GM12872 (cell line): Measurements from ENCODE around the gene PHYKPL.

Experiments
- TF ChIP-seq, protein P1 (sequence below): IDR thresholded peaks from 3 replicates; pipeline ENCODE4 v1.5.1; 2011; ENCODE audit warnings: low read depth, mild to moderate bottlenecking, low read length, moderate library complexity; ENCODE audit not compliant: insufficient read depth

Gene PHYKPL

DNA sequence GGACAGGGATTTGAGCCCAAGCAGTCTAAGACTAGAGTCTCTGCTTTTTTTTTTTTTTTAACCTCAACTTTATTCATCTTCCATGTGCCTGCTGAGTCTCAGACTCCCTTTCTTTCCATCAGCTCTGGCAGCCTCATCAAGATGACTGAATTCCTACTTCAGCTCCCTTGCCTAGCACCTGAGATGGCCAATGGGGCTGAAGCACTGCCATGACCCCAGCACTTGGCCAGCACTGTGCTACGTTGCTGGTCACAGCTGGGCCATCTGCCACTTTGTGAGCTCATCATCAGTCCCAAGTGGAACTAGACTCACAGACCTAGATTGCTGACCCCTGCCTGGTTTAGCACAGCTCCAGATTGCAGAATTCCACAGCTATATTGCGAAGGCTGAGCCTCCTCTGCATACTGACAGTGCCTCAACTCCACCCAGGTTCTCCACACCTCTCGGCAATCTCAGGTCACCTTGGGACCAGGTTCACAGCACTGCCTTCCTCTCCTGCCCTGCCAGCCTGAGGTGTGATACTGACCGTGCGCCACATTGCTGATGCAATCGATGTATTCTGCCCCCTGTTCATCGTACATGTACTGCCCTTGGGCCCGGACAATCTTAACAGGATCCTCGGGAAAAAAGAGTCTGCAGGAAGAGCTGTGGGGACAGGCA is 1.6 kb downstream of the PHYKPL start:
- TF ChIP-seq, protein P1, sequence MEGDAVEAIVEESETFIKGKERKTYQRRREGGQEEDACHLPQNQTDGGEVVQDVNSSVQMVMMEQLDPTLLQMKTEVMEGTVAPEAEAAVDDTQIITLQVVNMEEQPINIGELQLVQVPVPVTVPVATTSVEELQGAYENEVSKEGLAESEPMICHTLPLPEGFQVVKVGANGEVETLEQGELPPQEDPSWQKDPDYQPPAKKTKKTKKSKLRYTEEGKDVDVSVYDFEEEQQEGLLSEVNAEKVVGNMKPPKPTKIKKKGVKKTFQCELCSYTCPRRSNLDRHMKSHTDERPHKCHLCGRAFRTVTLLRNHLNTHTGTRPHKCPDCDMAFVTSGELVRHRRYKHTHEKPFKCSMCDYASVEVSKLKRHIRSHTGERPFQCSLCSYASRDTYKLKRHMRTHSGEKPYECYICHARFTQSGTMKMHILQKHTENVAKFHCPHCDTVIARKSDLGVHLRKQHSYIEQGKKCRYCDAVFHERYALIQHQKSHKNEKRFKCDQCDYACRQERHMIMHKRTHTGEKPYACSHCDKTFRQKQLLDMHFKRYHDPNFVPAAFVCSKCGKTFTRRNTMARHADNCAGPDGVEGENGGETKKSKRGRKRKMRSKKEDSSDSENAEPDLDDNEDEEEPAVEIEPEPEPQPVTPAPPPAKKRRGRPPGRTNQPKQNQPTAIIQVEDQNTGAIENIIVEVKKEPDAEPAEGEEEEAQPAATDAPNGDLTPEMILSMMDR = no peak

DNA sequence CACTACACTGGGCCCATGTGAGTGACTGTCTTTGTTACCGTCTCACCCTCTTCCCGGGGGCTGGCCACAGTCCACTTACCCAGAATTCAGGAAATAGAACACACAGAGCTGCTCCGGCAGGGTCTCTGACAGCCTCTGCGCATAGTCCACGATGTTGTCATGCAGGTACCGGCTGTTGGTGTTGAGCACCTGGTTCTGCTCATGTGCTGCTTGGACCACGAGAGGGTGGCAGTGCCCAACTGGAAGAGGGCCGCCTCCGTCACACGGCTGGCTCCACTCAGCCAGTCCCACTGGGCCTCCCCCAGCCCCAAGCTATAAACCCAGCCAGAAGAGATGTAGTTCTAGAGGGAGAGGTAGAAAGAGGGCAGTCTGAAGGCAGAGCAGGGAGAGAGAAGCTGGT is 2.7 kb downstream of the PHYKPL start:
- TF ChIP-seq, protein P1 = no peak

DNA sequence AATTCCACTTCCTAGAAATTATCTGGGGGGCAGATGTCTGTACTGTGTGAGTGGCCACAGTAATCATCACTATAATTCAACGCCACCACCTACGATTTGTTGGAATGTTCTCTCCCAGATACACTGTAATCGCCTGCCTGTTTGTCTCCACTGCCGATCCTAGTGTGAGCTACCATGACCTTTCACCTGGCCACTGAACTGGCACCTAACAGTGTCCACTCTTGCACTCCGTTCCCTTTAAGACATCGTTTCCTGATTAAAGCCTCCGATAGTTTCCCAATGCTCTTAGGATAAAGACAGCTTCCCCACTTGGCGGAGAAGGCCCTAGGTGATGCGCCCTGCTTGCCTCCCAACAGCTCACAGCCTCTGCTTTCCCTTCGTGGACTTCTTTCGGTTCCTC is 4.0 kb downstream of the PHYKPL start:
- TF ChIP-seq, protein P1 = no peak

DNA sequence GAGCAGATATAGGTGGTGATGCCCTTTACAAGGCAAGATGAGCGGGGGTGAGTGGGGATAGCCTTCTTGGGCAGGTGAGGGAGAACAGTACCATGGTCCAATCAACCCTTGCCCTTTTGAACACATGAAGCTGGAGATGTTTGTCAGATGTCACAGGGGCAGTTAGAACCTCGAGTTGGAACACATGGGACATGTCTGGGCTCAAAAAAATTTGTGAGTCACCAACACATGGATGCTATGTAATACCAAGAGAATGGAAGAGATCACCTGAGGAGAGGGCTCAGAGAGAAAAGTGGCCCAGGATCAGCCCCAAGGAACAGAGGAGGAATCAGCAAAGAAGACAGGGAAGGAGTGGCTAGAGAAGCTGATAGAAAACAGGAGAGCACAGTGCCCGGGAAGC is 4.7 kb downstream of the PHYKPL start:
- TF ChIP-seq, protein P1 = no peak

DNA sequence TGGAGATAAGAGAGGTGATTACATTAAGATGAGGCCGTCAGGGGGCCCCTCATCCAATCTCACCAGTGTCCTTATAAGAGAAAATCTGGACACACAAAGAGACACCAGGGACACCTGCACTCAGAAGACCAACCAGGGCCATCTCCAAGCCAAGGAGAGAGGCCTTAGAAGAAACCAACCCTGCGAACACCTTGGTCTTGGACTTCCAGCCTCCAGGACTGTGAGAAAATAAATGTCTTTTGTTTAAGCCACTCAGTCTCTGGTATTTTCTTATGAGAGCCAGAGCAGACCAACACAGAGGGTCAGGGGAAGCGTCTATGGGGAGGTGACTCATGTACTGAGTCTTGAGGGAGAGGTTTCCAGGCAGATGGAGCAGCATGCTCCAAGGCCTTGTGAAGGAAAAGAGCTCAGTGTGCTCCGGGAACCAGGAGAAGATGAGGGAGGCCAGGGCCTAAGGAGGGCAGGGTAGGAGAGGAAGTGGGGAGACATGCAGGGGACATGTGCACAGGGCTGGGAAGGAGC is 5.4 kb downstream of the PHYKPL start:
- TF ChIP-seq, protein P1 = no peak

DNA sequence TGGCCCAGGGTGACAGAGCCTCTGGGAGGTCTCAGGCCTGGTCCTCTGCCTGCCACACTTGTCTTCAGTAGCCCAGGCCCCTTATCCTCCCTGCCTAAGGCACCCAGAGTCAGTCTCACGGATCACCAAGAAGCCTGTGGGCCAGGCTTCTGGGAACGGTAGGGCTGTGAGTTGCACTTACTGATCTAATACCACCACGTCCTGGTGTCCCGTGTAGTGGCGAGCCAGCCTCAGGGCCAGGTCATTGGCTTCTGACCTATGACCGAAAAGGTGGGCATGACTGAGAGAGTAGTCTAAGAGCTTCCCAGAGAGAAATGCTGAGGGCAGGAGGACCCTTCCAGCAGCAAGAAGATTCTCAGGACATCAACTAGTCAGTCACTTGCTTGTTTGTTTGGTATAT is 7.4 kb downstream of the PHYKPL start:
- TF ChIP-seq, protein P1 = no peak

DNA sequence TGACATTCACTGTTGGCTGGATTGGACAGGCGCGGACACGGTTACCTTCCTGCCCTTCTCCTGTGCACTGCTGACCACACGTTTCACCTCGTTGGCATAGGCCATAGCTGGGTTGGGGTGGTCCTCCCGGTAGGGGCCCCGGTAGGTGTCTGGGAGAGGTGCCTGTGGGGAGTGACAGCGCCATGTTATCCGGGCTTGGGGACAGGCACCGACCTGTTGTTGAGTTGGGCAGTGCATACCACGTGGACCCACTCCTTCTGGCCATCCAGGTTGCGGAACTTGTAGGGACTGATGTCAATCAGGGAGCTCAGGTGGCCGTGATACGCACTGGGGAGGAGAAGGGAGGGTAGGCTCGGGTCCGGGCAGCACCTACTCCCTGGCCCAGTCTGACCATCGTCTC is 8.2 kb downstream of the PHYKPL start:
- TF ChIP-seq, protein P1 = no peak
